Measurements from ENCODE around the gene CPLX1. TPM values are rescaled to one million over a fixed set of nuclear protein-coding genes. Genes with fewer than 3 reads are reported as not detected.

Gene CPLX1
- total RNA-seq, 1 donor from 2014 or later: 4.8 TPM

GRCh38 chr4:804804-805203 is 21.1 kb downstream of the CPLX1 start:
- Histone ChIP-seq H3K36me3 (no peaks in the 10 kb centered on the region), H3K4me3 (no peak overlapping the region), H3K9me3 (replicated peaks) (peaks cover 4% of the 10 kb centered on the region), H3K27me3 (ENCODE audit: low read depth) (peaks cover 40% of the 10 kb centered on the region), H3K27ac (replicated peaks) (no peak overlapping the region), H3K4me1 (no peaks in the 10 kb centered on the region)
- intact Hi-C loops (cut with micrococcal nuclease): no loop called here
- no peak for TF ChIP-seq CTCF (IDR thresholded peaks at IDR 0.05; ENCODE audit: borderline replicate concordance)
- DNase-seq: no peak

DNA sequence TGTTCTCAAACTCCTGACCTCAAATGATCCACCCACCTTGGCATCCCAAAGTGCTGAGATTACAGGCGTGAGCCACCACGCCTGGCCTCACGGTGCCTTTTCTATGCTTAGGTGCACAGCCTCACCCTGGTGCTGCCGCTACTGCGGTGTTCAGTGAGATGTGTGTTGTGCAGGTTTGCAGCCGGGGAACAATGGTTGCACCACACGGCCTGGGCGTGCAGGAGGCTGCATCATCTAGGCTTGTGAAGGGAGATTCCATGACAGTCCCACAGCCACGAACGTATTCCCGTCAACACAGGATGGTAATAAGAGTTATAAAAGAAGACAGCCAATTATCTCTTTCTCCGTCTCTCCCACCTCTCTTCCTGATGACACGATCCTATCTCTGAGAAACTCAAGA is 22.0 kb downstream of the CPLX1 start:
- DNase-seq: no peak

GRCh38 chr4:801436-802124 is 24.3 kb downstream of the CPLX1 start:
- DNase-seq: no peak
- H3K27me3 ChIP-seq (ENCODE audit: low read depth): peaks cover 56% of the 10 kb centered on the region
- H3K9me3 ChIP-seq (replicated peaks): peaks cover 4% of the 10 kb centered on the region
- no peak overlapping the region for H3K27ac ChIP-seq (replicated peaks)
- intact Hi-C loops (cut with micrococcal nuclease): no loop called here
- TF ChIP-seq CTCF (IDR thresholded peaks at IDR 0.05; ENCODE audit: borderline replicate concordance): no peak
- H3K4me3 ChIP-seq: no peak overlapping the region
- H3K36me3 ChIP-seq: no peaks in the 10 kb centered on the region
- no peaks in the 10 kb centered on the region for H3K4me1 ChIP-seq

More for the DNA sequence above, 22.0 kb downstream of the CPLX1 start:
- no peaks in the 10 kb centered on the region for H3K4me1 ChIP-seq
- intact Hi-C loops (cut with micrococcal nuclease): no loop called here
- TF ChIP-seq CTCF (IDR thresholded peaks at IDR 0.05; ENCODE audit: borderline replicate concordance): no peak
- H3K4me3 ChIP-seq: no peak overlapping the region
- H3K27me3 ChIP-seq (ENCODE audit: low read depth): peaks cover 43% of the 10 kb centered on the region
- no peaks in the 10 kb centered on the region for H3K36me3 ChIP-seq
- peaks cover 4% of the 10 kb centered on the region for H3K9me3 ChIP-seq (replicated peaks)
- no peak overlapping the region for H3K27ac ChIP-seq (replicated peaks)

- Histone ChIP-seq H3K4me3 (no peak overlapping the region), H3K27me3 (ENCODE audit: low read depth) (peaks cover 66% of the 10 kb centered on the region), H3K4me1 (peaks cover 19% of the 10 kb centered on the region), H3K27ac (replicated peaks) (no peak overlapping the region), H3K9me3 (replicated peaks) (no peaks in the 10 kb centered on the region), H3K36me3 (no peaks in the 10 kb centered on the region)
- DNase-seq: no peak
- no peak for TF ChIP-seq CTCF (IDR thresholded peaks at IDR 0.05; ENCODE audit: borderline replicate concordance)
- intact Hi-C loops (cut with micrococcal nuclease): no loop called here
These were observed 28.9 kb downstream of the CPLX1 start for GRCh38 chr4:797066-797465.

DNA sequence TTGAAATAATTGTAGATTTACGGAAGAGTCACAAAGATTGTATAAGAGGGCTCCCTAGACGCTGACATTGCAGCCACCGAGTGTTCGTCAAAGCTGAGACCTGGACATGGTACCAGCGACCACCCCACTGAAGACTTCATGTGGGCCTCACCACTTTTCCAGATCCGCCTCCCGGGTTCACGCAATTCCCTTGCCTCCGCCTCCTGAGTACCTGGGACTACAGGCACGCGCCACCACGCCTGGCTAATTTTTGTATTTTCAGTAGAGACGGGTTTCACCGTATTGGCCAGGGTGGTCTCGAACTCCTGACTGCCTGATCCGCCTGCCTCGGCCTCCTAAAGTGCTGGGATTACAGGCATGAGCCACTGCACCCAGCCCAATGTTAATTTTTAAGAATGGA is 29.7 kb downstream of the CPLX1 start:
- intact Hi-C loops (cut with micrococcal nuclease): no loop called here
- Histone ChIP-seq H3K36me3 (no peaks in the 10 kb centered on the region), H3K9me3 (replicated peaks) (no peaks in the 10 kb centered on the region), H3K4me3 (no peak overlapping the region), H3K4me1 (peaks cover 23% of the 10 kb centered on the region), H3K27ac (replicated peaks) (no peak overlapping the region), H3K27me3 (ENCODE audit: low read depth) (peaks cover 74% of the 10 kb centered on the region)
- no peak for TF ChIP-seq CTCF (IDR thresholded peaks at IDR 0.05; ENCODE audit: borderline replicate concordance)
- DNase-seq: no peak

Data from left ventricle myocardium inferior (tissue), 1 donor.